GM12878 (cell line): Measurements from ENCODE around the gene PNMA1. TPM values are rescaled to one million over a fixed set of nuclear protein-coding genes. Genes with fewer than 3 reads are reported as not detected.

Experiments
- ATAC-seq: fragments of 200-7000 bp; cut with Tn5 transposase; 3 replicates; pipeline ENCODE4 v1.9.1; 2020; ENCODE audit warnings: mild to moderate bottlenecking, moderate library complexity
- BruUV-seq: library from RNA; stranded (reverse); fragments of 400-500 nt; replicated peaks from 2 replicates; lab custom pipeline; 2021; lab: Mats Ljungman, UMichigan
- CTCF ChIA-PET: fragments of 300-600 bp; sonication (Branson Sonifier 250); formaldehyde crosslinking; extraction: SDS; loops from one replicate; lab custom pipeline; 2021; ENCODE audit warnings: inconsistent platforms; lab: Yijun Ruan, JAX
- POLR2A ChIA-PET: fragments of 350-600 bp; formaldehyde crosslinking; extraction: SDS; loops from one replicate; lab custom pipeline; 2021; ENCODE audit warnings: inconsistent platforms; lab: Charles Lee
- RAD21 ChIA-PET: fragments of 300-600 bp; sonication (Branson Sonifier 250); formaldehyde crosslinking; loops from one replicate; lab custom pipeline; 2023; ENCODE audit warnings: antibody characterized with exemption; ENCODE audit not compliant: unreplicated experiment; lab: Charles Lee
- SMC1A ChIA-PET: fragments of 300-600 bp; sonication (Branson Sonifier 250); formaldehyde crosslinking; loops from one replicate; lab custom pipeline; 2023; ENCODE audit not compliant: unreplicated experiment, uncharacterized antibody; lab: Charles Lee
- DNase-seq: peaks from one replicate; pipeline ENCODE4 v3.0.0-alpha.2; 2011; ENCODE audit warnings: low read depth, low spot score
- FAIRE-seq: peaks from 3 replicates; lab custom pipeline; 2011; peaks lifted over from hg19 to GRCh38; lab: Jason Lieb, UNC
- H2AFZ ChIP-seq: 2 replicates; pipeline ENCODE4 v1.6.0; 2011; ENCODE audit warnings: low read depth, low read length, control low read depth; ENCODE audit not compliant: control insufficient read depth
- H3K27ac ChIP-seq: 2 replicates; pipeline ENCODE4 v1.5.1; 2011; ENCODE audit warnings: control low read depth; ENCODE audit not compliant: control insufficient read depth, insufficient read depth
- H3K27me3 ChIP-seq, 2 experiments: replicated peaks in 1 of 2; 2 replicates each; pipeline versions ENCODE4 v1.6.0 to v1.6.1; 2011; ENCODE audit warnings: low read length in 1 of 2; ENCODE audit not compliant: control insufficient read depth in 2 of 2, insufficient read depth in 2 of 2
- H3K36me3 ChIP-seq, 2 experiments: 2 replicates each; pipeline ENCODE4 v1.5.1; 2011; ENCODE audit warnings: low read length in 1 of 2; ENCODE audit not compliant: control insufficient read depth in 2 of 2, insufficient read depth in 2 of 2
- H3K4me1 ChIP-seq: 2 replicates; pipeline ENCODE4 v1.6.1; 2011; ENCODE audit warnings: mild to moderate bottlenecking, low read length, moderate library complexity, mixed read lengths; ENCODE audit not compliant: control insufficient read depth, insufficient read depth
- H3K4me2 ChIP-seq: 2 replicates; pipeline ENCODE4 v1.6.0; 2011; ENCODE audit warnings: control low read depth; ENCODE audit not compliant: control insufficient read depth, insufficient read depth
- H3K4me3 ChIP-seq: fragments of 200-600 bp; sonication (generic); 2 replicates; pipeline ENCODE4 v1.5.1; 2016
- H3K79me2 ChIP-seq: 2 replicates; pipeline ENCODE4 v1.6.0; 2011; ENCODE audit warnings: low read length; ENCODE audit not compliant: control insufficient read depth, insufficient read depth
- H3K9ac ChIP-seq: 2 replicates; pipeline ENCODE4 v1.8.0; 2011; ENCODE audit warnings: low read length, control low read depth, mixed read lengths; ENCODE audit not compliant: control insufficient read depth, insufficient read depth
- H3K9me3 ChIP-seq: replicated peaks from 3 replicates; pipeline ENCODE4 v1.5.1; 2011; ENCODE audit warnings: mild to moderate bottlenecking, low read length; ENCODE audit not compliant: control insufficient read depth, insufficient read depth
- H4K20me1 ChIP-seq: 2 replicates; pipeline ENCODE4 v1.6.0; 2011; ENCODE audit not compliant: control insufficient read depth, insufficient read depth
- CHD1 ChIP-seq: IDR thresholded peaks from 2 replicates; pipeline ENCODE4 v1.6.1; 2012; ENCODE audit warnings: low read depth, low read length, improper control_type of control experiment
- FOXK2 ChIP-seq: fragments of 450-650 bp; IDR thresholded peaks from 2 replicates; pipeline ENCODE4 v1.6.1; 2017; ENCODE audit warnings: mild to moderate bottlenecking, moderate library complexity
- HDAC6 ChIP-seq: fragments of 200-600 bp; sonication (generic); IDR thresholded peaks from one replicate; pipeline ENCODE4 v1.8.0; 2017; ENCODE audit warnings: antibody characterized with exemption; ENCODE audit not compliant: unreplicated experiment
- POLR2A ChIP-seq: IDR thresholded peaks from 2 replicates; pipeline ENCODE4 v1.6.1; 2011; ENCODE audit warnings: low read depth, mild to moderate bottlenecking, low read length
- RCOR1 ChIP-seq: conservative IDR thresholded peaks from 2 replicates; pipeline ENCODE4 v1.6.1; 2012; ENCODE audit warnings: low read depth, low read length, improper control_type of control experiment
- SMC3 ChIP-seq: IDR thresholded peaks from 2 replicates; pipeline ENCODE4 v1.6.1; 2011; ENCODE audit warnings: low read length, improper control_type of control experiment, borderline replicate concordance
- STAT1 ChIP-seq: fragments of 450-650 bp; conservative IDR thresholded peaks from 2 replicates; pipeline ENCODE4 v1.6.1; 2014; ENCODE audit warnings: antibody characterized with exemption, mild to moderate bottlenecking
- TCF7 ChIP-seq: IDR thresholded peaks from 2 replicates; pipeline ENCODE4 v1.6.1; 2014; ENCODE audit warnings: antibody characterized with exemption, borderline replicate concordance
- ZBED1 ChIP-seq: IDR thresholded peaks from 2 replicates; pipeline ENCODE4 v1.6.1; 2016; ENCODE audit warnings: borderline replicate concordance
- WGBS: methylation state at CpG from one replicate; pipeline ENCODE4 v1.1.6; 2016; ENCODE audit warnings: low lambda C conversion rate; ENCODE audit not compliant: insufficient replicate concordance, insufficient coverage; ENCODE audit errors: missing lambda C conversion rate; 5-methylcytosine and 5-hydroxymethylcytosine counted together
- in situ Hi-C: fragments of 300-500 bp; cut with MboI; formaldehyde crosslinking; loops from 9 replicates; pipeline ENCODE4 v1.14.3; 2018; ENCODE audit warnings: mixed read lengths
- intact Hi-C: fragments of 100-400 bp; cut with micrococcal nuclease; formaldehyde crosslinking; loops from one replicate; pipeline ENCODE4 v1.14.2; 2022; ENCODE audit not compliant: unreplicated experiment
- polyA plus RNA-seq, 11 experiments: library from polyadenylated mRNA; depleted of rRNA in 4 of 11; unstranded in 6 of 11; stranded (reverse) in 5 of 11; fragments of >200 nt; fragmentation: Nextera tagmentation in 4 of 11; fragmentation: Illumina TruSeq in 1 of 11; extraction: Ambion mirVana in 4 of 11; extraction: Trizol in 1 of 11; gene quantifications; 1 replicate in 1 of 11; 2 replicates in 10 of 11; pipeline versions ENCODE4 v1.2.1 to v1.2.3, GENCODE V29; 2011 to 2016; ENCODE audit warnings: inconsistent platforms in 2 of 11, missing spikeins in 2 of 11, low read depth in 1 of 11
- total RNA-seq, 4 experiments: library from RNA; depleted of rRNA in 3 of 4; stranded (reverse); fragments of >200 nt in 3 of 4; fragmentation: Illumina TruSeq in 1 of 4; extraction: Trizol in 1 of 4; gene quantifications; 2 replicates each; pipeline versions ENCODE4 v1.2.1 to v1.2.3, GENCODE V29; 2013 to 2021
- TF ChIP-seq, protein P1 (sequence below): fragments of 450-650 bp; IDR thresholded peaks from 2 replicates; pipeline ENCODE4 v1.6.1; 2018; ENCODE audit warnings: borderline replicate concordance, mild to moderate bottlenecking; ENCODE audit not compliant: partially characterized antibody
- TF ChIP-seq, protein P2 (sequence below): fragments of 450-650 bp; formaldehyde crosslinking; IDR thresholded peaks from 2 replicates; pipeline ENCODE4 v1.4.0; 2020; ENCODE audit warnings: mild to moderate bottlenecking, moderate library complexity
- TF ChIP-seq, protein P3 (sequence below): fragments of 450-650 bp; IDR thresholded peaks from 2 replicates; pipeline ENCODE4 v1.6.1; 2017; ENCODE audit warnings: mild to moderate bottlenecking, moderate library complexity

Gene PNMA1
- total and polyA plus RNA-seq, 10 of the 15 experiments (the other 5 are each of a cell fraction or from before 2014, with no cell fraction given): 1.8 to 39.3 (median 11.1) TPM

DNA sequence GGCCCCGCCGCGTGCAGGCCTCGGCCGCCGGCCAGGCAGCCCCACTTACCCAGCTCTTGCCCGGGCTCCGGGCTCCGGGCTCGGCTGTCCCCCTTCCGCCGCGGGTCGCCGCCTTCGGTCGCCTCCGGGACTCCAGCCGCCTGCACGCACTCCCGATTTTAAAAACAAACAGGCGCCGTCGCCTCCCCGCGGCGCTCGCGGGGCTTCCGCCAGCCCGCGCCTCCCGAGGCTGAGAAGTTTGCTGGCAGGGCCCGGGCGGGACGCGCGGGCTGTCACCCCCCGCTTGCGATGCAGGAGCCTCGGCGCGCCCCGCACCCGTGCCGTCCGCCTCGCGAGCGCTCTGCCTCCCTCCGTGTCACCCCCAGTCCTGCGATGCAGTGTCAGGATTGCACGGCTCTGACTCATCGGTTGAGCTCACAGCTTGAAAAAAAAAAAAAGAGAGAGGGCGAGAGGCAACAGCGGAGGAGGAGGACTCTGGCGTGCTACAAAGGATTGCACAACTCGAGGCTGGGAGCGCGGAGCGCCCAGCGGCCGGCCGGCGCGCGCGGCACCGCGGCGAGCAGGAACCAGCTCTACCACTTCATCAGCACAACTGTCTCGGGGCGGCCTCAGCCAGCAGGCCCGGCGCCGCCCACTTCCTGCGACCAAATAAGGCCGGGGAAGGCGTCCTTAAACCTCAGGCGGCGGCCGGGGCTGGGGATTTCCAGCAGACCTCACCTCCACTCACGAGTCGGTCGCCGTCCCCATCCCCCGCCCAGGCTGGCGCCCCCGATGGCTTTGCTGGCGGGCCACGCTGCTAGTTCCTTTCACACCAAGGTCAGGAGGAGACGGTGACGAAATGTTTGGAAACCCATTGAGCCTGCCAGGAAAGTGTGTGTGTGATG, 45.8 kb upstream of the PNMA1 start:
- BruUV-seq: no TSS peak
- peak overlapping the region; percentile 76 for H3K4me2 ChIP-seq
- 1% methylated on average over 77 of the region's 93 CpGs for WGBS
- H2AFZ ChIP-seq: peak overlapping the region; percentile 51; the same call in 1 of the 2 replicates
- peak; percentile 66 for DNase-seq
- H3K27me3 ChIP-seq: no peaks in the 10 kb centered on the region
- peak; percentile 71 for ATAC-seq
- intact Hi-C loops: loop anchor here (1.0 kb wide), 1 partner anchor 24 kb away; no protein-coding TSS in a partner anchor
- ChIA-PET SMC1A (interaction anchor here (0.6 to 15.7 kb wide), 5 partner anchors 10 to 1078 kb away, joined by 3 to 214 read pairs (median 86); no protein-coding TSS in a partner anchor), CTCF (interaction anchor here (0.6 to 21.0 kb wide), 9 partner anchors 11 to 623 kb away, joined by 3 to 288 read pairs (median 22); no protein-coding TSS in a partner anchor), RAD21 (interaction anchor here (0.5 to 25.6 kb wide), 7 partner anchors 17 to 256 kb away, joined by 3 to 710 read pairs (median 19); partner anchors contain the start of gene ZNF410), POLR2A (interaction anchor here (0.5 to 11.4 kb wide), 13 partner anchors 10 to 1763 kb away, joined by 3 to 255 read pairs (median 6); no protein-coding TSS in a partner anchor)
- peak overlapping the region; percentile 100 for H3K27ac ChIP-seq
- H3K4me1 ChIP-seq: peaks cover 63% of the 10 kb centered on the region
- H3K4me3 ChIP-seq: peak overlapping the region; percentile 83
- peaks cover 12% of the 10 kb centered on the region for H4K20me1 ChIP-seq
- peaks cover 99% of the 10 kb centered on the region for H3K79me2 ChIP-seq
- H3K9me3 ChIP-seq: no peaks in the 10 kb centered on the region
- H3K36me3 ChIP-seq: peaks cover 0 to 6% of the 10 kb centered on the region in 2 experiments; a peak in 1 of 4 replicates
- in situ Hi-C loops: loop anchor here (25.0 kb wide), 2 partner anchors 1502 to 1777 kb away; no protein-coding TSS in a partner anchor
- peak overlapping the region; percentile 91 for H3K9ac ChIP-seq
- peak; percentile 49 for FAIRE-seq
- no peak for TF ChIP-seq ZBED1
- TF ChIP-seq POLR2A: peak; percentile 97
- TF ChIP-seq, protein P1, sequence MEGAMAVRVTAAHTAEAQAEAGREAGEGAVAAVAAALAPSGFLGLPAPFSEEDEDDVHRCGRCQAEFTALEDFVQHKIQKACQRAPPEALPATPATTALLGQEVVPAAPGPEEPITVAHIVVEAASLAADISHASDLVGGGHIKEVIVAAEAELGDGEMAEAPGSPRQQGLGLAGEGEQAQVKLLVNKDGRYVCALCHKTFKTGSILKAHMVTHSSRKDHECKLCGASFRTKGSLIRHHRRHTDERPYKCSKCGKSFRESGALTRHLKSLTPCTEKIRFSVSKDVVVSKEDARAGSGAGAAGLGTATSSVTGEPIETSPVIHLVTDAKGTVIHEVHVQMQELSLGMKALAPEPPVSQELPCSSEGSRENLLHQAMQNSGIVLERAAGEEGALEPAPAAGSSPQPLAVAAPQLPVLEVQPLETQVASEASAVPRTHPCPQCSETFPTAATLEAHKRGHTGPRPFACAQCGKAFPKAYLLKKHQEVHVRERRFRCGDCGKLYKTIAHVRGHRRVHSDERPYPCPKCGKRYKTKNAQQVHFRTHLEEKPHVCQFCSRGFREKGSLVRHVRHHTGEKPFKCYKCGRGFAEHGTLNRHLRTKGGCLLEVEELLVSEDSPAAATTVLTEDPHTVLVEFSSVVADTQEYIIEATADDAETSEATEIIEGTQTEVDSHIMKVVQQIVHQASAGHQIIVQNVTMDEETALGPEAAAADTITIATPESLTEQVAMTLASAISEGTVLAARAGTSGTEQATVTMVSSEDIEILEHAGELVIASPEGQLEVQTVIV: no peak
- TF ChIP-seq RCOR1: no peak
- no peak for TF ChIP-seq HDAC6
- TF ChIP-seq, protein P2, sequence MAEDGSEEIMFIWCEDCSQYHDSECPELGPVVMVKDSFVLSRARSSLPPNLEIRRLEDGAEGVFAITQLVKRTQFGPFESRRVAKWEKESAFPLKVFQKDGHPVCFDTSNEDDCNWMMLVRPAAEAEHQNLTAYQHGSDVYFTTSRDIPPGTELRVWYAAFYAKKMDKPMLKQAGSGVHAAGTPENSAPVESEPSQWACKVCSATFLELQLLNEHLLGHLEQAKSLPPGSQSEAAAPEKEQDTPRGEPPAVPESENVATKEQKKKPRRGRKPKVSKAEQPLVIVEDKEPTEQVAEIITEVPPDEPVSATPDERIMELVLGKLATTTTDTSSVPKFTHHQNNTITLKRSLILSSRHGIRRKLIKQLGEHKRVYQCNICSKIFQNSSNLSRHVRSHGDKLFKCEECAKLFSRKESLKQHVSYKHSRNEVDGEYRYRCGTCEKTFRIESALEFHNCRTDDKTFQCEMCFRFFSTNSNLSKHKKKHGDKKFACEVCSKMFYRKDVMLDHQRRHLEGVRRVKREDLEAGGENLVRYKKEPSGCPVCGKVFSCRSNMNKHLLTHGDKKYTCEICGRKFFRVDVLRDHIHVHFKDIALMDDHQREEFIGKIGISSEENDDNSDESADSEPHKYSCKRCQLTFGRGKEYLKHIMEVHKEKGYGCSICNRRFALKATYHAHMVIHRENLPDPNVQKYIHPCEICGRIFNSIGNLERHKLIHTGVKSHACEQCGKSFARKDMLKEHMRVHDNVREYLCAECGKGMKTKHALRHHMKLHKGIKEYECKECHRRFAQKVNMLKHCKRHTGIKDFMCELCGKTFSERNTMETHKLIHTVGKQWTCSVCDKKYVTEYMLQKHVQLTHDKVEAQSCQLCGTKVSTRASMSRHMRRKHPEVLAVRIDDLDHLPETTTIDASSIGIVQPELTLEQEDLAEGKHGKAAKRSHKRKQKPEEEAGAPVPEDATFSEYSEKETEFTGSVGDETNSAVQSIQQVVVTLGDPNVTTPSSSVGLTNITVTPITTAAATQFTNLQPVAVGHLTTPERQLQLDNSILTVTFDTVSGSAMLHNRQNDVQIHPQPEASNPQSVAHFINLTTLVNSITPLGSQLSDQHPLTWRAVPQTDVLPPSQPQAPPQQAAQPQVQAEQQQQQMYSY: no peak
- TF ChIP-seq, protein P3, sequence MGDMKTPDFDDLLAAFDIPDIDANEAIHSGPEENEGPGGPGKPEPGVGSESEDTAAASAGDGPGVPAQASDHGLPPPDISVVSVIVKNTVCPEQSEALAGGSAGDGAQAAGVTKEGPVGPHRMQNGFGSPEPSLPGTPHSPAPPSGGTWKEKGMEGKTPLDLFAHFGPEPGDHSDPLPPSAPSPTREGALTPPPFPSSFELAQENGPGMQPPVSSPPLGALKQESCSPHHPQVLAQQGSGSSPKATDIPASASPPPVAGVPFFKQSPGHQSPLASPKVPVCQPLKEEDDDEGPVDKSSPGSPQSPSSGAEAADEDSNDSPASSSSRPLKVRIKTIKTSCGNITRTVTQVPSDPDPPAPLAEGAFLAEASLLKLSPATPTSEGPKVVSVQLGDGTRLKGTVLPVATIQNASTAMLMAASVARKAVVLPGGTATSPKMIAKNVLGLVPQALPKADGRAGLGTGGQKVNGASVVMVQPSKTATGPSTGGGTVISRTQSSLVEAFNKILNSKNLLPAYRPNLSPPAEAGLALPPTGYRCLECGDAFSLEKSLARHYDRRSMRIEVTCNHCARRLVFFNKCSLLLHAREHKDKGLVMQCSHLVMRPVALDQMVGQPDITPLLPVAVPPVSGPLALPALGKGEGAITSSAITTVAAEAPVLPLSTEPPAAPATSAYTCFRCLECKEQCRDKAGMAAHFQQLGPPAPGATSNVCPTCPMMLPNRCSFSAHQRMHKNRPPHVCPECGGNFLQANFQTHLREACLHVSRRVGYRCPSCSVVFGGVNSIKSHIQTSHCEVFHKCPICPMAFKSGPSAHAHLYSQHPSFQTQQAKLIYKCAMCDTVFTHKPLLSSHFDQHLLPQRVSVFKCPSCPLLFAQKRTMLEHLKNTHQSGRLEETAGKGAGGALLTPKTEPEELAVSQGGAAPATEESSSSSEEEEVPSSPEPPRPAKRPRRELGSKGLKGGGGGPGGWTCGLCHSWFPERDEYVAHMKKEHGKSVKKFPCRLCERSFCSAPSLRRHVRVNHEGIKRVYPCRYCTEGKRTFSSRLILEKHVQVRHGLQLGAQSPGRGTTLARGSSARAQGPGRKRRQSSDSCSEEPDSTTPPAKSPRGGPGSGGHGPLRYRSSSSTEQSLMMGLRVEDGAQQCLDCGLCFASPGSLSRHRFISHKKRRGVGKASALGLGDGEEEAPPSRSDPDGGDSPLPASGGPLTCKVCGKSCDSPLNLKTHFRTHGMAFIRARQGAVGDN: peak; percentile 53; the same call in 1 of the 2 replicates
- TF ChIP-seq FOXK2: no peak
- no peak for TF ChIP-seq SMC3
- no peak for TF ChIP-seq STAT1
- no peak for TF ChIP-seq TCF7
- TF ChIP-seq CHD1: no peak; the same call in 1 of the 2 replicates
